Limb (tissue), 2 donors: ENCODE measurements around the gene CFAP68.
"Not testable (repeated sequence)": the region's sequence is repeated elsewhere in the genome, so short reads cannot be mapped to it uniquely, and the experiment has no call there.

Experiments
- DNase-seq, 2 donors: peaks; one replicate each; pipeline ENCODE4 v3.0.0-alpha.2; 2016; ENCODE audit errors: extremely low spot score in 2 of 2

The CFAP68 gene

DNA sequence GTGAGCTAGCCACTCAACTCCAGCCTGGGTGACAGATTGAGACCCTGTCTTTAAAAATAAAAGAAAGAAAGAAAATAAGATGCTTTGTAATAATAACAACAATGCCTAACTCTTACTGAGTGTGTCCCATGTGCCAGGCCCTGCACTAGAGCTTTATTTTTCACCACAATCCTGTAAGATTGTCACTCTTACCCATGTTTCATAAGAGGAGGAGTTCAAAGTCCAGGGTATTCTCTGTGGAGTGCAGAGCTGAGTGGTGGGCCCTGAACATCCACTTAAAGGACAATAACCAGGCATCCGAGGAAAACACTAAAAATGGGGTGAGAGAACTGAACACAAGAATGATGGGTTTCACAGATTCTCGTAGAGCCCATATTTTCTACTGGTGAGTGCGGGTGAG, 38.4 kb downstream of the CFAP68 start:
- DNase-seq, result no peak

GRCh38 chr11:111918390-111919256, 39.3 kb downstream of the CFAP68 start, which contains the start of gene C11orf52:
C11orf52 (plus strand) TSS chr11:111918913; CDS start chr11:111918973, 60 bp downstream.
- DNase-seq, result peak; percentile 37 to 60

GRCh38 chr11:111920908-111921307, 41.6 kb downstream of the CFAP68 start:
- DNase-seq, result no peak

DNA sequence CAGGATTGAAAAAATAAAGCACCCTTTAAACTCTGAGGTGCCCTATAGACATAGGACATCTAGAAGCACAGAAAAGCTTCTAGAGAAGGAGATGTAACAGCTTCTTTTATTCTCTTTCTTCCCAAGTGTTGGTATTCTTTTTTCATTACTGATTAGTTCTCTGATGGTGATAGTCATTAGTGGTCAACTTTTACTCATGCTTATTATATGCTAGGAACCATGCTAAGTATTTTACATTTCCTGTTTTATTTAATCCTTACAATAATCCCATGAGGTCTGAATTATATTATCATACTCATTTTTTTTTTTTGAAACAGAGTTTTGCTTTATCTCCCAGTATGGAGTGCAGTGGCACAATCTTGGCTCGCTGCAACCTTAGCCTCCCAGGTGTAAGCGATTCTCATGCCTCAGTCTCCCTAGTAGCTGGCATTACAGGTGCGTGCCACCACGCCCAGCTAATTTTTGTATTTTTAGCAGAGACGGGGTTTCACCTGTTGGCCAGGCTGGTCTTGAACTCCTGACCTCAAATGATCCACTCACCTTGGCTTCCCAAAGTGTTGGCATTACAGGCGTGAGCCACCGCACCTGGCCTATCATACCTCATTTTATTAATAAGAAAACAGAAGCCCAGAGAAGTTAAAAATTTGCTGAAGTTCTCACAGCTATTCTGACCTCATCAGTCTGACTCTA, 42.3 kb downstream of the CFAP68 start:
- no peak for DNase-seq

DNA sequence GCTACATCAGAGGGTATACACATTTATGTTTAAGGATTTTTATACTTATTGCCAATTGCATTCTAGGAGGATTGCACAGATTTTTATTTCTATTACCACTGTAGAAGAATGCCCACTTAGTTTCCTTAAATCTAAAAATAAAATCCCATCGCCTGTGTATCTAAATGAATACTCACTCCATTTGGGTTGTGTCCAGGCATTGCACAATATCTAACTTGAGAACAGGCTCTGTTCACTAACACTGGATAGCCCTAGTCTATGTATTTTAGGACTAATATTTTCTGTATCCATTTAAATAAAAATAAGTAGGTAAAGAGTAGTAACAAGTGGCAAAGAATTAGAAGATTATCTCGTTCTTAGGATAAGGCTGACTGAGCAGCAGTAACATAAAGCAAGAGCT, 43.5 kb downstream of the CFAP68 start:
- DNase-seq, result no peak

DNA sequence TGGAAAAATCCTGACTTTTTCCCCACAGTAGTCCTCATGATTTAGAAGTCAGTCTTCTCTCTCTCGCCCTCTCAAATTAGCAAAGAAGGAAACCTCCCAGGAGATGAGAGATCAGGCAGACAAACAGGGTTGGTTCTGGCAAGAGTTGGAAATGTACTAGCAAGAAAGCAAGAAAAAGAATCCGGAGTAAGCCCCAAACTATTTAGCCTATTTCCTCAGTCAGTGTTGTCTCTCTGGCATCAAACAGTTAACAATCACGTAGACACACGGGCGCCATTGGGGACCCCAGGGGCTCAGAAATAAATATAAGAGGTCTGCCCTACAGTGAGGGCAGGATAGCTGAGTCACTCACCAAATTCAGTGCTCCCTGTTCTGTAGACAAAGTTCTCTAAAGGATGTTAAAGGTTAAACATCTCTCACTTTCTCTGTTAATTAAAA, 44.0 kb downstream of the CFAP68 start:
- no peak for DNase-seq

DNA sequence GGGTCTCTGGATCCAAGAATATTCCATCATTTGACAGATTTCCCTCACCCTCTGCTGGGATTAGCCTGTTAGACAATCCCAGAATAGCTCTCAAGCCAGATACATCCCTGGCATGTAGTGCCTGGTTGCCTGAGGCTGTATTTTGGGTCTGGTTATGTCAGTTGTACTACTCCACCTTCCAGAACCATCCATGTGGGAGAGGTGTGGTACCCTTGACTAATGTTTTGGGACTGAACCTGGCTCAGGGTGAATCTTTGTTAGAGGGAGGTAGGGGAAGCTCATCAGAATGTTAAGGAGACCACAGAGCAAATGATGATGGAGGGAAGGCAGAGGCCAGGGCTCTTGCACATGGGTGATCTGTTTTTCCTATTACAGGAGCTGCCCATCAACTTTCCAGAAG, 44.6 kb downstream of the CFAP68 start:
- DNase-seq, result no peak

GRCh38 chr11:111925953-111926352, 46.6 kb downstream of the CFAP68 start:
- DNase-seq, result no peak

GRCh38 chr11:111926505-111927391, 47.4 kb downstream of the CFAP68 start:
- DNase-seq, result peak; percentile 96 to 98

DNA sequence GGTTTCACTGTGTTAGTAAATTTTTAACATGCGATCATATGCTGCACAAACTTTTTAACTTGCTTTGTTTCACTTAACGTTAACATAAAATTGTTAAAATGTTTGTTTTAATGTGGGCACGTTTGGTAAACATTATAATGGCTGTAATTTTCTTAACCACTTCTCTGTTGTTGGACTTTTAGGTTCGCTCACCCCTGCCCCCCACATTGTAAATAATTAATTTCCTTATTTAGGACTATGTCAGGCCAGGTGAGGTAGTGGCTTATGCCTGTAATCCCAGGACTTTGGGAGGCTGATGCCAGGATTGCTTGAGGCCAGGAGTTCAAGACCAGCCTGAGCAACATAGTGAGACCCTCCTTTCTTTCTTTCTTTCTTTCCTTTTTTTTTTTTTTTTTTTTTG, 51.1 kb downstream of the CFAP68 start:
- DNase-seq, result no peak

GRCh38 chr11:111932611-111932950, 53.2 kb downstream of the CFAP68 start:
- DNase-seq, result no peak

DNA sequence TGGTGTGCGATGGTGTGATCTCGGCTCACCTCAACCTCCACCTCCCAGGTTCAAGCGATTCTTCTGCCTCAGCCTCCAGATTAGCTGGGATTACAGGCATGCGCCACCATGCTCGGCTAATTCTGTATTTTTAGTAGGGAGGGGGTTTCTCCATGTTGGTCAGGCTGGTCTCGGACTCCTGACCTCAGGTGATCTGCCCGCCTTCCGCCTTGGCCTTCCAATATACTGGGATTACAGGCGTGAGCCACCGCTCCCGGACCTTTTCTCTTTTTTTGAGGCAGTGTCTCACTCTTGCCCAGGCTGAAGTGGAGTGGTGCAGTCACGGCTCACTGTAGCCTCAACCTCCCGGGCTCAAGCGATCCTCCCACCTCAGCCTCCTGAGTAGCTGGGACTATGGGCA, 53.8 kb downstream of the CFAP68 start:
- not testable (repeated sequence) for DNase-seq

- DNase-seq, result no peak
These were observed 54.5 kb downstream of the CFAP68 start for GRCh38 chr11:111933872-111934271.

DNA sequence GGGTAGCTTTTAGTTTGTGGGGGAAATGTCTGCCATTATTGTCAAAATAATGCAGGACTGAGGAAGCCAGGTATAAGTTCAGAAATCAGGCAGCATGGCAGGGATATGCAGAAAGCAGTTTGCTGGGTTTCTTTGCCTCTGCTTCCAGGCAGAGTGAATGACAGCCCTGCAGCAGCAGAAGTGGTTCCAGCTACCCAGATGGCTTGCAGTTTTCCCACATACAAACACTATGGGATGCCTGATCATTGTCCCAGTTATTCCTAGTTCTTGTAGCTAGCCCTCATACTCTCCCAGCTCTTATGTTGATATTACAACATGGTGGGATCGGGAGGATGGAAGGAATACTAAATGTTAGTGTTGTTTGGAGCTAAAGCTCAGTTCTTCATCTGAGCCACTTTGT, 55.0 kb downstream of the CFAP68 start:
- no peak for DNase-seq
